Neural cell (in vitro differentiated cells): ENCODE measurements around the gene MYO18A. TPM values are rescaled to one million over a fixed set of nuclear protein-coding genes. Genes with fewer than 3 reads are reported as not detected.

ENCODE experiments used
- H2AFZ ChIP-seq: fragments of 200-600, 300-800 bp; sonication (generic), shearing (Covaris generic); 2 replicates; pipeline ENCODE4 v1.6.0; 2014; ENCODE audit warnings: low read depth, mild to moderate bottlenecking, antibody characterized with exemption, low read length, moderate library complexity
- H3F3A ChIP-seq: fragments of 200-600 bp; shearing (Covaris generic); 2 replicates; pipeline ENCODE4 v1.6.1; 2016; ENCODE audit warnings: mild to moderate bottlenecking, moderate library complexity, mixed read lengths, antibody characterized with exemption, low read length; ENCODE audit not compliant: insufficient read depth, poor library complexity, severe bottlenecking
- H3K27ac ChIP-seq: fragments of 200-600, 300-800 bp; sonication (generic), shearing (Covaris generic); 2 replicates; pipeline ENCODE4 v1.5.1; 2014; ENCODE audit warnings: mild to moderate bottlenecking, low read length, moderate library complexity
- H3K27me3 ChIP-seq: fragments of 300-800, 200-600 bp; sonication (generic), shearing (Covaris generic); 2 replicates; pipeline ENCODE4 v1.6.0; 2014; ENCODE audit warnings: mild to moderate bottlenecking, low read depth, low read length, moderate library complexity; ENCODE audit not compliant: insufficient read depth
- H3K36me3 ChIP-seq: fragments of 300-800, 200-600 bp; sonication (generic), shearing (Covaris generic); 2 replicates; pipeline ENCODE4 v1.5.1; 2014; ENCODE audit warnings: mild to moderate bottlenecking, antibody characterized with exemption, low read length, moderate library complexity; ENCODE audit not compliant: insufficient read depth
- H3K4me2 ChIP-seq: fragments of 300-800, 200-600 bp; sonication (generic), shearing (Covaris generic); 2 replicates; pipeline ENCODE4 v1.6.0; 2014; ENCODE audit warnings: mild to moderate bottlenecking, low read length
- H3K4me3 ChIP-seq: fragments of 300-800, 200-600 bp; sonication (generic), shearing (Covaris generic); 2 replicates; pipeline ENCODE4 v1.5.1; 2014; ENCODE audit warnings: mild to moderate bottlenecking, low read length, moderate library complexity
- H3K79me2 ChIP-seq: fragments of 200-600 bp; shearing (Covaris generic); replicated peaks from 2 replicates; pipeline ENCODE4 v1.6.0; 2014; ENCODE audit warnings: mild to moderate bottlenecking, low read length, moderate library complexity; ENCODE audit not compliant: insufficient read depth
- H3K9ac ChIP-seq: fragments of 300-800, 200-600 bp; sonication (generic), shearing (Covaris generic); 2 replicates; pipeline ENCODE4 v1.6.1; 2016; ENCODE audit warnings: mild to moderate bottlenecking, low read length, mixed read lengths
- H3K9me2 ChIP-seq: fragments of 200-600 bp; shearing (Covaris generic); 2 replicates; pipeline ENCODE4 v1.6.1; 2016; ENCODE audit warnings: mild to moderate bottlenecking, low read length, mixed read lengths; ENCODE audit not compliant: insufficient read depth
- H3K9me3 ChIP-seq: fragments of 200-600, 300-800 bp; sonication (generic), shearing (Covaris generic); 2 replicates; pipeline ENCODE4 v1.6.1; 2016; ENCODE audit warnings: mild to moderate bottlenecking, mixed run types, low read length, moderate library complexity, mixed read lengths
- H4K20me1 ChIP-seq: fragments of 200-600 bp; shearing (Covaris generic); 2 replicates; pipeline ENCODE4 v1.6.1; 2016; ENCODE audit warnings: mild to moderate bottlenecking, mixed run types; ENCODE audit not compliant: insufficient read depth
- CTCF ChIP-seq: fragments of 450-650 bp; IDR thresholded peaks from 2 replicates; pipeline ENCODE4 v1.5.1; 2014; ENCODE audit warnings: antibody characterized with exemption, mild to moderate bottlenecking, moderate library complexity; ENCODE audit not compliant: poor library complexity, severe bottlenecking
- EP300 ChIP-seq: fragments of 450-650 bp; conservative IDR thresholded peaks from 2 replicates; pipeline ENCODE4 v1.6.1; 2014; ENCODE audit warnings: antibody characterized with exemption, mild to moderate bottlenecking, moderate library complexity; ENCODE audit not compliant: poor library complexity, severe bottlenecking
- EZH2 ChIP-seq: fragments of 200-600, 300-800 bp; shearing (Covaris generic), sonication (generic); IDR thresholded peaks from 2 replicates; pipeline ENCODE4 v1.6.1; 2014; ENCODE audit warnings: antibody characterized with exemption, low read length, borderline replicate concordance, mild to moderate bottlenecking; ENCODE audit not compliant: insufficient read depth, poor library complexity, severe bottlenecking
- MXI1 ChIP-seq: fragments of 450-650 bp; conservative IDR thresholded peaks from 2 replicates; pipeline ENCODE4 v1.6.1; 2014; ENCODE audit warnings: antibody characterized with exemption, mild to moderate bottlenecking; ENCODE audit not compliant: poor library complexity, severe bottlenecking
- POLR2AphosphoS5 ChIP-seq: IDR thresholded peaks from 2 replicates; pipeline ENCODE4 v1.6.1; 2012
- RAD21 ChIP-seq: fragments of 450-650 bp; conservative IDR thresholded peaks from 2 replicates; pipeline ENCODE4 v1.6.1; 2014; ENCODE audit warnings: antibody characterized with exemption, mild to moderate bottlenecking, moderate library complexity
- REST ChIP-seq: IDR thresholded peaks from 2 replicates; pipeline ENCODE4 v1.6.1; 2012; ENCODE audit warnings: borderline replicate concordance
- SMC3 ChIP-seq: fragments of 450-650 bp; conservative IDR thresholded peaks from 2 replicates; pipeline ENCODE4 v1.6.1; 2014; ENCODE audit warnings: antibody characterized with exemption, mild to moderate bottlenecking, moderate library complexity; ENCODE audit not compliant: poor library complexity
- TAF1 ChIP-seq: IDR thresholded peaks from 2 replicates; pipeline ENCODE4 v1.6.1; 2012; ENCODE audit warnings: low read depth
- polyA plus RNA-seq: library from polyadenylated mRNA; depleted of rRNA; stranded (reverse); fragments of >200 nt; gene quantifications from 2 replicates; pipeline ENCODE4 v1.2.3, GENCODE V29; 2014

The MYO18A gene
- polyA plus RNA-seq, 1 donor from 2014 or later = 21.6 TPM

GRCh38 chr17:29124925-29125273, 55.3 kb downstream of the MYO18A start:
- Histone ChIP-seq H2AFZ (no peak overlapping the region), H3K9me3 (no peaks in the 10 kb centered on the region), H3K4me2 (no peak overlapping the region), H3K9ac (no peak overlapping the region), H3F3A (no peaks in the 10 kb centered on the region), H3K27me3 (no peaks in the 10 kb centered on the region), H3K79me2 (no peaks in the 10 kb centered on the region), H3K4me3 (no peak overlapping the region), H3K36me3 (no peaks in the 10 kb centered on the region), H4K20me1 (no peaks in the 10 kb centered on the region), H3K9me2 (no peaks in the 10 kb centered on the region), H3K27ac (no peak overlapping the region)
- TF ChIP-seq MXI1 (no peak), TAF1 (no peak), EP300 (no peak)

- no peaks in the 10 kb centered on the region for H4K20me1 ChIP-seq
- H3K4me3 ChIP-seq = no peak overlapping the region
- H3K27me3 ChIP-seq = no peaks in the 10 kb centered on the region
- no peaks in the 10 kb centered on the region for H3F3A ChIP-seq
- H2AFZ ChIP-seq = no peak overlapping the region
- TF ChIP-seq SMC3 (peak; percentile 82), MXI1 (peak; percentile 35), EP300 (no peak), POLR2AphosphoS5 (no peak), RAD21 (peak; percentile 89), EZH2 (no peak), TAF1 (no peak), REST (no peak), CTCF (peak; percentile 87)
- no peaks in the 10 kb centered on the region for H3K36me3 ChIP-seq
- no peaks in the 10 kb centered on the region for H3K9me2 ChIP-seq
- H3K9ac ChIP-seq = no peak overlapping the region
- H3K27ac ChIP-seq = no peak overlapping the region
- no peaks in the 10 kb centered on the region for H3K9me3 ChIP-seq
- no peak overlapping the region for H3K4me2 ChIP-seq
- H3K79me2 ChIP-seq = no peaks in the 10 kb centered on the region
Observed at GRCh38 chr17:29124135-29124924, 55.9 kb downstream of the MYO18A start.
